Myocyte (in vitro differentiated cells): ENCODE measurements around the gene NOP9. TPM values are rescaled to one million over a fixed set of nuclear protein-coding genes. Genes with fewer than 3 reads are reported as not detected.
"Not testable (repeated sequence)": the region's sequence is repeated elsewhere in the genome, so short reads cannot be mapped to it uniquely, and the experiment has no call there.

Source experiments
- DNase-seq: peaks from one replicate; pipeline ENCODE4 v3.0.0-alpha.2; 2012; ENCODE audit warnings: low read depth
- total RNA-seq: library from RNA; depleted of rRNA; stranded (reverse); fragments of >200 nt; gene quantifications from 2 replicates; pipeline ENCODE4 v1.2.3, GENCODE V29; 2014

Gene NOP9
- total RNA-seq, 1 donor from 2014 or later: 28.9 TPM

DNA sequence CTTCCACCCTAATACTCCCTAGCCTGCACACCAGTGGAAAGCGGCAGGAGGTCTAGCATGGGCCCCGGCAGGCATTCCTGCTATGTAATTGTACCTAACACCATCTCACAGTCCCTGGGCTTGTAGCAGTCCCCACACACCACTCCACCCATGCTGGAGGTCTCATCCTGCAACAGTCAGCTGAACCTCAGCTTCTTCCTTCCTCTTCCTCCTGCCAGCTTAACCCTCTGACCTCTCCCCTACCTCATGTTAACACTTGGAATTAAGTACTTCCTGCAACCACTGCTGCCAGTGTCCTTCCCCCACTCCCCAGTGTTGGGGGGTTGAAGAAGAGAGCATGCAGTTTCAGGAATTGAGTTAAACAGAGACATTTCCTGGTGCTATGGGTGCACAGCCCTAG lies 27.7 kb downstream of the NOP9 start:
- DNase-seq: no peak

- DNase-seq: not testable (repeated sequence)
These were observed 28.3 kb downstream of the NOP9 start for GRCh38 chr14:24327914-24328313.

DNA sequence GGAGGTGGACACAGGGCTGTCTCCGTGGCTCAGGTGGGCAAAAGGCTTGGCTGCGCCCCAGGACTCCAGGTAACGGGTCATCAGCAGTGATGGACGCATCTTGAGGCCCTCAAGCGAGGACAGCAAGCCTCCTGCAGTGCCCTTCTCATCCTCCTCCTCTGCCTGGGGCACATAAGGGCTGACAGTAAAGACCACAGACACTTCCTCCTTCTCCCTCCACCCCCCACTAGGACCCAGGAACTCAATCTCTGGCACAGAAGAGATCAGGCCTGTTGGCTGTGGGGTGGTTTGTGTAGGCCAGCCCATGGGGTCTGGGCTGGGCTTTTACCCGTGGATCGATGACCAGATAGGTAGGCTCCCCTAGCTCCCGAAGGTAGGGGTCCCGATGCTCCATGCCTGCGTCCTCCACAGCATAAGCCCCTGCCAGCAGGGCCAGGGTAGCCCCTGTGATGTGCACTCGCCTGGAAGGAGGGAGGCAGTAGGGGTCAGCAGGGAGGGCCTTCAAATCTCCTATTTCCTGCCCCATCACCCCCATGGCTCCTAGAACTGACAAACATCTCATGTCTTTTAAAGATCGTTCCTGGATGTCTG lies 29.5 kb downstream of the NOP9 start:
- no peak for DNase-seq

DNA sequence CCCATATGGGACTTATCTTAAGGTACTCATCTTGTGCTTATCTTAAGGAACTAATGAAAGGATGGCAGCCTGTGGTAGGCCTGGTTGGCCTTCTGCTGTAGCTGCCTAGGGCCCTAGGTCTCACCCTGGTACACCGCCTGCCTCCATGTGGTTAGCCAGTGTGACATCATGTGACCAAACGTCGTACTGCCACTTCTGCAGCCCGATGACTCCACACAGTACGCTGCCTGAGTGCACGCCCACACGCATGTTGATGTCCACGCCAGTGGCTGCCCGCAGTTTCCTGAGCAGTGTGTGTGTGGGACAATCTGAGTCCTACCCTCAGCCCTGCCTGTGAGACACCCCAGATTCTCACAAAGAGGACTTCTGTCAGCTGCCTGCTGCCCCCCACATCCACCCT lies 30.1 kb downstream of the NOP9 start:
- DNase-seq: no peak

DNA sequence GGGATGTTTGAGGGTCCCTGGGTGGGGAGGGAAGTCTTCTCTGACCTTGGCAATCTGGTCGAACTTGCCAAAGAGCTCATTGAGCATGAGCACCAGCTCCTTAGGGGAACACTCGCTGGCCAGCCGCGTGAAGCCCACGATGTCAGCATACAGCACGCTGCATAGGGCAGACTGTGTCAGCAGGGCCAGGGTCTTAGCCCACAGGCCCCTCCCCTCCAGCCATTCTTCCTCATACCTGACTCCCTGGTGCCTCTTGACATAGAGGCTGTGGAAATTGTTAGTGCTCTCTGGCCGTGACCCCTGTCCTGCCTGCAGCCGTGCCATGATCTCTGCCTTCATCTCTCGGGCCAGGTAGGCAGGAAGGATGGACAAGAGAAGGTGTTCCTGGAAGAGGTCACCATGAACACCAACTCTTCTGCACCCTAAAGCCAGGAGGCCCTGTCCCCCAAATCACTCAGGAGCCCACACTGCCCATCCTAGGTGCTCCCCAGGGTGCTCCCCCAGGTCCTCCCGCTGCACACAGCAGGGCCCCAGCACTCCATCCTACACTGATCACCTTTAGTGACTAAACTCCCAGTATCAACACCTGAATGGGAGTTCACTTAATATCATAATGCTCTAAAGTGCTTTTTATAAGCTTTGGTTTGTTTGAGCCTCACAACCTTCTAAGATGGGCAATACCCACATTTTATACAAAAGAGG lies 31.5 kb downstream of the NOP9 start:
- DNase-seq: no peak

- DNase-seq: no peak
These were observed 32.1 kb downstream of the NOP9 start for GRCh38 chr14:24331731-24332267.

- DNase-seq: peak; percentile 69
These were observed 32.8 kb downstream of the NOP9 start for GRCh38 chr14:24332268-24332993.

DNA sequence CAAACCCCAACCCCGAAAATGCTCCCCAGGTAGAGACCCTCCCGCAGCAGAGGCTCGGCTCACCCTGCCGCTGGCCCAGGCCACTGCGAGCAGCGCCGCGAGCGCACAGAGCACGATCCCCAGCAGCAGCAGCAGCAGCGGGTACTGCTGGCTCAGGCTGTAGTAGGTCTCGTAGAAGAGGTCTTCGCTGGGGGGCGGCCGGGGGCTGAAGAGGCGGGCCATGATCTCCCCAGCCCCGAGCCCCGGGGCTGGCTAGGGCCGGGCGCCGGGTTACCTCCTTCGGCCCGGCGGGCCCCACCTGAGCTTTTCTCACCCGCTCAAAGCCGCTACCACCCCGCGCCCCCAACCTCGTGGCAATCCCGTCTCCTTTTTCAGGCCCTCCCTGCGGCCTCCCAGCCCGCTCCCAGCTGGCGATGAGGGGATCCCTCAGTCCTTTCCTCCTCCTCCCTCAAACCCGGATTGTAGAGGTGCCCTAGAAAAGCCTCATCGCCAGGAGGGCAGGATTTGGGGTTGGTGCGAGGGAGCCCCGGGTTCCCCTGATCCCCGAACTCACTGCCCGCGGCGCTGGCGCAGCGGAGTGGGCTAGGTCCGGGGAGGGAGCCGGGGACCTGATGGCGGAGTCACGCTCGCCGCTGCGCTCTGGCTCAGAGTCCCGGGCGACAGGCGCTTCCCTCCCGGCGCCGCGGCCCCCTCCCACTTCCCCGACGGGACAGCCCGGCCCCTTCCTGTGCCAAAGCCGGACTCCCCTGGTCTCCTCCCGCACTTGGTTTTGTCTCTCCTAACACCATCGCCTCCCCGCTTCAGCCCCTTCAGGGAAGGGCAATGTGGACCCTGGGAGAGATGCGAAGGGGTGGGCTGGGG lies 35.0 kb downstream of the NOP9 start, which contains the start of gene ADCY4:
Gene ADCY4, minus strand, starts transcription at position 641 of the 861 bp plus-strand sequence. Its CDS starts 419 bp downstream, at position 222.
- DNase-seq: no peak

DNA sequence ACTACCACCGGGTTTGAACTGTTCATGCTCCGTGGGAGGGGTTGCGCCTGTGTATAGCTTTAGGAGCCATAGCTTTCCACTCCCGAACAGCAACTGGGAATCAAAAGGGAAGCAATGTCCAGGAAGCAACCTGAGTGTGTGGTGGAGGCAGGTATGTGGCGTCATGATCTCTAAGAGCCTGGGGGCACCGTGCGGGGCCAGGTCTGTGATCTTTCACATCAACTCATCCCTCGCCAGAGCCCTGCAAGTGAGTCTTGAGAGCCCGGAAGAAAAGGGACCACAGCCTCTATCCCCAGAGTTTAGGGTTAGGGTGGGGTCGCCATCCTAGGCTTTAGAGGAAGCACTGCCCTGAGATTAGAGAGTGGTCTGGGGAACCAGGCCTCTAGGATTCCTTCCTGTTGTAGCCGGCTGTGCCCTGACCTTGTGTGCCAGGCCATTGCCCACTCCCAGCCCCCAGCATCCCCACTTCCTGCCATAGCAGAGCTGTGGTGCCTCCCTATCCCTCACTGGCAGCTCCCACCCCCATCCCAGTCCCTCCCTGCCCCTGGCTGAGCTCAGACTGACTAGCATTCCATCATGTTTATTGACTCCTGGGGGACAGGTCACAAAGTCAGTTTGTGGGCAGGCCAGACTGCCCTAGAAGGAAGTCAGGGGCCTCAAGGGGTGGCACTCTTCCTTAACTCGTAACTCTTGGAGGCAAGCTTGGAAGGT lies 36.0 kb downstream of the NOP9 start:
- DNase-seq: no peak

GRCh38 chr14:24337144-24337823 lies 37.6 kb downstream of the NOP9 start:
- DNase-seq: no peak

DNA sequence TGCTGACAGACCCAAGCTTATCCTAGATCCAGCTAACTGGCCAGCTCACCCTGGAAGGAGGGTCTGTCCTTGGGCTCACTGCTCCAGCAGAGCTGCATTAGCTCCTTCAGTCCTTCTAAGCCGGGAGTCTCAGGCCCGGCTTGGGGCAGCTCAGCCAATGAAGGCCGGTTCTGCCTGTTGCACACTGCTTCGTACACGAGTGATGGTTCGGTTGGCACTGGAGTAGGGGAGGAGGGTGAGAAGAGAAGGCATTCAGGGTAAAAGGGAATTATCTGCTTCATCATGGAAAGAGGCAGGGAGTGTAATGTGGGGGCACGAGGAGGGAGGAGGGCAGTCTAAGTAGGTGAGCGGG lies 38.1 kb downstream of the NOP9 start:
- no peak for DNase-seq

GRCh38 chr14:24338843-24339242 lies 39.2 kb downstream of the NOP9 start:
- no peak for DNase-seq

DNA sequence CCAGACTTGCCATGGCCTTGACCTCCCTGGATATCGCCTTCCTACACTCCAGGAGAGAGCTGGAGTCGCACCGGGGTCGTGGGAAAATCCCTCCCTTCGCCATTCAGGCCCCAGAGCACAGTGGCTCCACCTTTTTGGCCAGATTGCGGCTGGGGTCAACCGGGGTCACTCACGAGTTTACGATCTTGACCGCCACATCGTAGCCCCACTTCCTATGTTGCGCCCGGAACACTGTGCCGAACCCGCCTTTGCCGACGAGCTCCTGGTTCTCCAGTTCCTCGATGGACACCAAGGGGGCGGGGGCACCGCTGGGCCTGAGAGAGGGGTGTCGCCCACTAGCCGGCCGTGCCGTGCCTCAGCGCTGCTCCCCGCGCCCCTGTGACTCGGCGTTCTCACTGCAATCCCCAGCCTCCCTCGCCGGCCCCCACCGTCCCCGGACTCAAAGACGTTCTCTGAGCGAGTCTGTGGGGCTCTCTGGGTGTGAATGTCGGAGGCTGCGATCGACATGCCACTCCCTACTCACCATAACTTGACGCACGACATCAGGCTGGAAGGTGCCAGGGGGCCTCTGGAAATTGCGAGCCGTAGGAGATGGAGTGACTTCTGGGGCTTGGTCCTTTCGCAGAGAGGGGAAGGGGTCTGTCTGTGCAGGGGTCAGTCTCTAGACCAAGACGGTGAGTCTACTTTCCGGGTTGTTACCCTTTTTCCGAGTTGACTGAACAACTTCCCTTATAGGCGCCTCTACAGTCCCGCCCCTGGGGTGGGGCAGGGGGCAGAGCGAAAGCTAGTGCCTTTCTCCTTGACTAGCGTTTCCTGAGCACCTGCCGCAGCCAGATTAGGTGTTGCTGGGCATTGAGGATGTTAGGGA lies 39.9 kb downstream of the NOP9 start, which contains the start of gene RIPK3:
Gene RIPK3, minus strand, starts transcription at position 708 of the 868 bp plus-strand sequence. Its CDS starts 165 bp downstream, at position 543.
- DNase-seq: no peak

DNA sequence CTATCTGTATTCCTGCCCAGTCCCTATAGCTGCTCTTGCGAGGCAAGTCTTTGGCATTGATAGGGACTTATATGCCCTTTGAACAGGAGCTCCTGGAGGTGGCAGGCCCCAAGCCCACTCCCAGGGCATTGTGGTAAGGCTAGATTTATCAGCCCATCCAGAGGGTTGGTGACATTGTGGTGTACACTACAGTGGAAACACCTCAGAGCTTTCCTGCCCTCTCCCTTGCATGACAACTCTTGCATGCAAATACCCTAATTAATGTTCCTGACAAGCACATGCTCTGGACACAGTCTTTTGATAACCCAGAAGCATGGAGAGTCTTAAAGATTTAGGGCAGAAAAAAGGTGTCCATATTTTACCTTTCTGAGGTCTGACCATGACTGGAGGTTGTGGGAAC lies 41.0 kb downstream of the NOP9 start:
- DNase-seq: no peak

DNA sequence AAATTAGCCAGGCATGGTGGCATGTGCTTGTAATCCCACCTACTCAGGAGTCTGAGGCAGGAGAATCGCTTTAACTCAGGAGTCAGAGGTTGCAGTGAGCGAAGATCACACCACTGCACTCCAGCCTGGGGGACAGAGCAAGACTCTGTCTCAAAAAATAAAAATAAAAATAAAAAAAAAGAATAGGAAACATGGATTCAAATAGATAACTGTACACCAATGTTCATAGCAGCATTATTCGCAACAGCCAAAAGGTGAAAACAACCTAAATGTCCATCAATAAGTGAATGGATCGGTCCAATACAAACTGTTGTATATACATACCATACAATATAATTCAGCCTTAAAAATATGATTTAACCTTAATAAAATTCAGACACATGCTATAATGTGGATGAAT lies 43.2 kb downstream of the NOP9 start:
- no peak for DNase-seq

GRCh38 chr14:24343795-24344660 lies 44.4 kb downstream of the NOP9 start:
- DNase-seq: no peak

GRCh38 chr14:24347134-24347533 lies 47.5 kb downstream of the NOP9 start:
- no peak for DNase-seq

DNA sequence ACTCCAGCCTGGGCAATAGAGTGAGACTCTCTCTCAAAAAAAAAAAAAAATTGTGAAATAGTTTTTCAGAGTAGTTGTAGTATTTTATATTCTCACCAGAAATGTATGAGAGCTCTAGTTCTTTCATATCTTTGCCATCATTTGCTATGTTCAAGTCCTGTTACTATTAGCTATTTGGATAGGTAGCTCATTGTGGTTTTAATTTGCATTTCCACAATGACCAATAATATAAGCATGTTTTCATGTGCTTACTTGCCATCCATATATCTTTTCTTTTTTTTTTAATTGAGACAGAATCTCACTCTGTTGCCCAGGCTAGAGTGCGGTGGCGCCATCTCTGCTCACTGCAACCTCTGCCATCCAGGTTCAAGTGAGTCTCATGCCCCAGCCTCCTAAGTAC lies 48.5 kb downstream of the NOP9 start:
- no peak for DNase-seq
